ENCODE data around the gene ZNF750. TPM values are rescaled to one million over a fixed set of nuclear protein-coding genes. Genes with fewer than 3 reads are reported as not detected.

ZNF750 gene
- total RNA-seq, 1 experiment from 2014 or later: not detected

GRCh38 chr17:82804442-82805191 is 35.2 kb downstream of the ZNF750 start:
- in situ Hi-C loops (cut with HindIII; ENCODE audit: low sequenced_read_pairs): no loop called here
- DNase-seq (ENCODE audit: low spot score): peak; percentile 41

DNA sequence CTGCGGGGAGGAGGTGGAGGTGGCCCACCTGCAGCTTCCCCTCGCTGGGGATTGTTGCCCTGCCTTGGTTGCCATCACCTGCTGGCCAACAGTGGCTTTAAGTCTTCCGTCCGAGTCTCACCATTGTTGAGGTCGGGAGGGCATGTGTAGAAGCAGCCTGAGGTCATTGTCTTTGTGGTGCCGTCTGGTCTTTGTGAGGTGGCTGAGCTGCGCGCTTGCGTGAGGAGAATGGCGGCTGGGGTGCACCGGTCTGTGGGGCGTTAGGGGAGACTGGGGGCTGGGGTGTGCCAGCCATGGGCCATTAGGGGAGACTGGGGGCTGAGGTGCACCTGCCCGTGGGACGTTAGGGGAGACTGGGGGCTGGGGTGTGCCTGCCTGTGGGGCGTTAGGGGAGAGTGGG is 36.2 kb downstream of the ZNF750 start:
- in situ Hi-C loops (cut with HindIII; ENCODE audit: low sequenced_read_pairs): no loop called here
- DNase-seq (ENCODE audit: low spot score): no peak

DNA sequence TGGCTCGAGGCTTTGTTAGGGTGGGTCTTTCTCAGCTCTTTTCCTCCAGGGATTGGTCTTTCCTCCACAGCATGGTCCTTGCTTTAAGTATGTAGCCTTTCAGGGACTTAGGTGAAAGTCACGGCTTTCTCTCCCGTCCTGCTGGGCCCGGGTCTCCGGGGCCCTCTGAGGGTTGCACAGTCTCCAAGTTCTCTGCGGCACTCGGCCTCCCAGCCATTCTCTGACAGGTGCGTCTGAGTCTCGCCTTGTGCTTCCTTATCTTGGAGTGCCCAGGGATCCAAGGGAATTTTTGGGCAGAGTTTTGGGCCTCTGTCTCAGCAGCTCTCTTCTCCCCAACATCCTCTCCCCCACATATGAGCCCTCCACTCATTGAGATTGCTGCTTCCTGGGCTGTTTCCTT is 36.6 kb downstream of the ZNF750 start:
- no peak for DNase-seq (ENCODE audit: low spot score)
- in situ Hi-C loops (cut with HindIII; ENCODE audit: low sequenced_read_pairs): no loop called here

DNA sequence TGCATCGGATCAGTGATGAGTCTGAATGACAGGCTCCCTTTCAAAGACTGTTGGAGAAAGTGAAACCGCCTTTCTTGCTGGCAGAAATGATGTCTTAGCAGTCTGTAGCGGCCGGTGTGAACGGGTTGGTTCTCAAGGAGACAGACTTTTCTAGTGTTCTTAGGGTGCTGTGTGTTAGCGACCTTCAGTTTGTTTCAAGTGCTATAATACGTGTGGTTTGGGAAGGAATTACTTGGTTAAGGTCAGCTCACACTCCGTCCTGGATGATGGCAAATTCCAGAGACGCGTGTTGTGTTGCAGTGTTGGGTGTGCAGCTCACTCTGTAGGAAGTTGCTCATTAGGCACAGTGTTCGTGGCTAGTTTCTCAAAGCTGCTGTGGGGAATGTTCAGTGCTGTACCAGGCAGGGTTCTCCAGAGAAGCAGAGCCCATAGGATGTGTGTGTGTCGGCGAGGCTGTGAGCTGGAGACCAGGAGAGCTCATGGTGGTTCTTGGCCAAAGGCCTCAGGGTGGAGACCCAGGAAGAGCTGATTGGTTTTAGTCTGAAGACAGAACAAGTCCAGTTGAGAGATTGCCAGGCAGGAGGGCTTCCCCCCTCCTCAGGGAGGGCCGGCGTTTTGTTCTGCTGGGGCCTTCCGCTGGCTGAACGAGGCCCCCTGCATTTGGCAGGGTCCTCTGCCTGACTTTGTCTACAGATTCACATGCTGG is 37.6 kb downstream of the ZNF750 start:
- no peak for DNase-seq (ENCODE audit: low spot score)
- in situ Hi-C loops (cut with HindIII; ENCODE audit: low sequenced_read_pairs): no loop called here

DNA sequence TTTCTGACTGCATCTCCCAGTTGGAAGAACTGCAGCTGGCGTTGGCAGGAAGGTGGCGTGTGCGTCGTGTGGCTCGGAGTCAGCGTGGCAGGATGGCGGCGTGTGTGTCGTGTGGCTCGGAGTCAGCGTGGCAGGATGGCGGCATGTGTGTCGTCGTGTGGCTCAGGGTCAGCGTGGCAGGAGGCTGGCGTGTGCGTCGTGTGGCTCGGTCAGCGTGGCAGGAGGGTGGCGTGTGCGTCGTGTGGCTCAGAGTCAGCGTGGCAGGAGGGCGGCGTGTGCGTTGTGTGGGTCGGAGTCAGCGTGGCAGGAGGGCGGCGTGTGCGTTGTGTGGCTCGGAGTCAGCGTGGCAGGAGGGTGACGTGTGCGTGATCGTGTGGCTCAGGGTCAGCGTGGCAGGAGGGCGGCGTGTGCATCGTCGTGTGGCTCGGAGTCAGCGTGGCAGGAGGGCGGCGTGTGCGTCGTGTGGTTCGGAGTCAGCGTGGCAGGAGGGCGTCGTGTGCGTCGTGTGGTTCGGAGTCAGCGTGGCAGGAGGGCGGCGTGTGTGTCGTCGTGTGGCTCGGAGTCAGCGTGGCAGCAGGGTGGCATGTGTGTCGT is 38.3 kb downstream of the ZNF750 start:
- DNase-seq (ENCODE audit: low spot score): no peak
- in situ Hi-C loops (cut with HindIII; ENCODE audit: low sequenced_read_pairs): no loop called here

DNA sequence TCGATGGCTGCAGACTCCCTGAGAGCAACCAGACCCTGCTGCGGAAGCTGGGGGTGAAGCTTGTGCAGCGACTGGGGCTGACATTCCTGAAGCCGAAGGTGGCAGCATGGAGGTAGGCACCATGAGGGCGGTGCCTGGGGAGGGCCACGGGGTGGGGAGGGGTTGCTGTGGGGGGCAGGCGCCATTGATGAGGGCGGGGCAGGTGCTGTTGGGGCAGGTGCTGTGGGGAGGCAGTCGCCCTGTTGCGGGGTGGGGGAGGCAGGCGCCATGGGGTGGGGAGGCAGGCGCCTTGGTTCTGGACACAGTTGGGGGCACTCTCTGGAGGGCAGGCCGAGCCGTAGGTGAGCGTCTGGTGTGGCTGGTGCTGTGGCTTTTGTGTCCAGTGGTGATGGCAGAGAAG is 38.9 kb downstream of the ZNF750 start:
- in situ Hi-C loops (cut with HindIII; ENCODE audit: low sequenced_read_pairs): no loop called here
- DNase-seq (ENCODE audit: low spot score): no peak

DNA sequence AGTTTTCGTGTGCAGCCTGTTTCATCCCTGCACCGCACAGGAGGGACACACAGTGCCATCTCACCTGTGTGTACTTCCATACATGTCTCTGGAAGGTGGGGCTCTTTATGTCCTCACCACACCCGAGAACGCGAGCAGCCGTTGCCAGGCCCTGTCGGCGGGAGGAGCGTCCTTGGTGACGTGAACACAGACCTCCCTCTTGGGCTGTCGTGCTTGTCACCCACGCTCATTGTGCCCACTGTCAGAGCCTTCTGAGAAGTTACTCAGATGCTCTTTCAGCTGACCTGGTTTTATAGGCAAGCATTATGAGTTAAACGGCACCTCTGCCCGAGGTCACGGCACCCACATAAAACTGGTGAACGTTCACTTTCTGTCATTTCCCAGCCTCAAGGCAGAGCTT is 40.2 kb downstream of the ZNF750 start:
- no peak for DNase-seq (ENCODE audit: low spot score)
- in situ Hi-C loops (cut with HindIII; ENCODE audit: low sequenced_read_pairs): no loop called here

DNA sequence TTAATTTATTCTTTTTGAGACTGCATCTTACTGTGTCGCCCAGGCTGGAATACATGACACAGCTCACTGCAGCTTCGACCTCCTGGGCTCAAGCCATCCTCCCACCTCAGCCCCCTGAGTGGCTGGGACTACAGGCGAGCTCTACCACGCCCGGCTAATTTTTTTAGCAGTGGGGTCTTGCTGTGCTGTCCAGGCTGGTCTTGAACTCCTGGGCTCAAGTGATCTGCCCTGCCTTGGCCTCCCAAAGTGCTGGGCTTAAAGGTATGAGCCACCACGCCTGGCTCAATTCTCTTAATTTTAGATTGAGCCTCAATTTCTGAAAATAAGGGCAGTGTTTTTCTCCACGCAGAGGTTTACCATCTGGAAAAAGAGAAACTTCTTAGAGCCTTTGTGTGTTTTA is 41.1 kb downstream of the ZNF750 start:
- in situ Hi-C loops (cut with HindIII; ENCODE audit: low sequenced_read_pairs): no loop called here

DNA sequence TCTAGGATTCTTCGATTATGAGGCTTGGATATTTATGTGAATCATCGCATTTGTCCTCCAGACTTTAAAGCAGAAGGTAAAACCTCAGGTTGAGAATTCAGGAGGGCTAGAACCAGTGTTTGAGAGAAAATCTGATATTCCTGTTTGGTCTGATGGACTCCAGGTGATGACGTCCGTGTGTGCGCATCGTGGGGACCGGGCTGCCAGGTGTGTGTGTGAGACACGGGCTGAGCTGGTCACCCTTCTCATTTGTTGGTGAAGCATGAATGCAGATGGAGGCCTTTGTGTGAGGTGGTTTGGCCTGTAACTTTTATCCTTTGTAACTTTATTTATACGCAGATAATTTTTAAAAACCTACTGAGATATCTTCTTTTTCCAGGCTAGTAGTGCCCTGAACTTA is 42.8 kb downstream of the ZNF750 start:
- no peak for DNase-seq (ENCODE audit: low spot score)
- in situ Hi-C loops (cut with HindIII; ENCODE audit: low sequenced_read_pairs): no loop called here

More for the DNA sequence above, 41.1 kb downstream of the ZNF750 start:
- no peak for DNase-seq (ENCODE audit: low spot score)

DNA sequence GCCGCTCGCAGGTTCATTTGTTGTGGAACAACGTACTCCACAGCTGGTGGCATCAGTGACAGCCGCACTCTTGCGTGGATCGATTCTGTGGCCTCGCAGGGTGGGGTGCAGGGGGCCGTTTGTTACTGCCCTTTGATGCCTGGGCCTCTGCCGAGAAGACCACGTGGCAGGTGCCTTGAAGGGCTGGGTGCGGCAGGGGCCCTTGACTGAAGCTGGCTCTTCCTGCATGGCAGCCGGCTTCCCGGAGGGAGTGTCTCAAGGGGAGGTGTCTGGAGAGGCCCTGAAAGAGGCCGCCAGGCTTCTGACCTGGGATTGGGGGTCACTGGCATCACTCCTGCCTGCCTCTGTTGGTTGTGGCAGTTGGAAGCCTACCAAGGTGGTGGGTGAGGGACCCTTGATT is 44.2 kb downstream of the ZNF750 start:
- in situ Hi-C loops (cut with HindIII; ENCODE audit: low sequenced_read_pairs): no loop called here
- no peak for DNase-seq (ENCODE audit: low spot score)

- DNase-seq (ENCODE audit: low spot score): no peak
- in situ Hi-C loops (cut with HindIII; ENCODE audit: low sequenced_read_pairs): no loop called here
Measured at GRCh38 chr17:82794781-82795482, 44.9 kb downstream of the ZNF750 start.

DNA sequence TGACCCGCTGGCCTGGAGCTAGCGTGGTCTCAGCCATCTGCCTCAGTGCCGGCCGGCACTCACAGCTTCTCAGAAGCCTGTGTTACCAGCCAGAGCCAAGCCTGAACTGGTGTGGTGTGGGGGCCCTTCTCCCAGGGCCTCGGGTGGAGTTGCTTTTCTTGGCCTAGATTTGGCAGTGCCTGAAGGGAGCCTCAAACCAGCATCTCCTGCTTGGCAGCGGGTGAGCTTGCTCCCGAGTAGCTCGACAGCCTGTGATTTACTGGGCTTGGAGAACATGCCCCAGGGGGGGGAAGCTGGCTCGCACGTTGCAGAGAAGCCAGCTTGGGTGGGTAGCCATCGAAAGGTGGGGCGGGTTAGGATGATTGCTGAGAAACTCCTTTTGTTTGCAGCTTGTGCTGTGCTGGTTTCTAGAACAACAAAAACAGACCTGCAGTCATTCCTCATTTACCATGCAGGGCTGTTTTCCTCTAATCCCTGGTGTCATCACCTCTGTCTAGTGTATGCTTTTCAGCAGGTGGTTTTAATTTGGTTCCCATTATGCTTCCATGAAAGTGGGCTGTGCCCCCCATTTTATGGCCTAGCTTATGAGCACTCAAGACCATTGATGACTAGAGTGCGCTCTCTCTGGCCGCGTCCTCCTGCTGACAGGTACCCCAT is 45.7 kb downstream of the ZNF750 start:
- DNase-seq (ENCODE audit: low spot score): peak; percentile 75
- in situ Hi-C loops (cut with HindIII; ENCODE audit: low sequenced_read_pairs): no loop called here

GRCh38 chr17:82791532-82791931 is 48.3 kb downstream of the ZNF750 start:
- in situ Hi-C loops (cut with HindIII; ENCODE audit: low sequenced_read_pairs): no loop called here
- DNase-seq (ENCODE audit: low spot score): no peak

GRCh38 chr17:82790391-82790790 is 49.4 kb downstream of the ZNF750 start:
- in situ Hi-C loops (cut with HindIII; ENCODE audit: low sequenced_read_pairs): no loop called here
- no peak for DNase-seq (ENCODE audit: low spot score)

DNA sequence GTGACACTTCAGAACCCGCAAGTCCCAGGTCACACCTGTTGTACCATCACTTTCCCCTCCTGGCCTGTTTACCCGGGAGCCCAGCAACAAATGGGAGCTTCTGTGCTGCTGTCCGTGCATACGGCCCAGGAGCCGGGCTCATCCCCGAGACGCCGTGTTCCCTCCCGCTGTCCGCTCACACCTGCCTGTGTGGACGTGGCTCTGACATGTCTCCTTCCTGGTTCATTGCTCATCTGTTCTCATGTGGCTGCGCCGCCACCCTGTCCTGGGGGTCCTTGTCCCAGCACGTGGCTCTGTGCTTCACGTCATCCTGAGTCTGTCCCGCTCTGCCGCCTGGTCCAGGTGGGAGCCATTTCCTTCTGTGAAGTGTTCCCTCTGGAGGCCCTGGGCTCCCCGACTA is 50.0 kb downstream of the ZNF750 start:
- in situ Hi-C loops (cut with HindIII; ENCODE audit: low sequenced_read_pairs): no loop called here
- no peak for DNase-seq (ENCODE audit: low spot score)

GRCh38 chr17:82789051-82789592 is 50.7 kb downstream of the ZNF750 start:
- DNase-seq (ENCODE audit: low spot score): no peak
- in situ Hi-C loops (cut with HindIII; ENCODE audit: low sequenced_read_pairs): no loop called here

GRCh38 chr17:82788206-82789001 is 51.4 kb downstream of the ZNF750 start:
- in situ Hi-C loops (cut with HindIII; ENCODE audit: low sequenced_read_pairs): no loop called here
- DNase-seq (ENCODE audit: low spot score): no peak

DNA sequence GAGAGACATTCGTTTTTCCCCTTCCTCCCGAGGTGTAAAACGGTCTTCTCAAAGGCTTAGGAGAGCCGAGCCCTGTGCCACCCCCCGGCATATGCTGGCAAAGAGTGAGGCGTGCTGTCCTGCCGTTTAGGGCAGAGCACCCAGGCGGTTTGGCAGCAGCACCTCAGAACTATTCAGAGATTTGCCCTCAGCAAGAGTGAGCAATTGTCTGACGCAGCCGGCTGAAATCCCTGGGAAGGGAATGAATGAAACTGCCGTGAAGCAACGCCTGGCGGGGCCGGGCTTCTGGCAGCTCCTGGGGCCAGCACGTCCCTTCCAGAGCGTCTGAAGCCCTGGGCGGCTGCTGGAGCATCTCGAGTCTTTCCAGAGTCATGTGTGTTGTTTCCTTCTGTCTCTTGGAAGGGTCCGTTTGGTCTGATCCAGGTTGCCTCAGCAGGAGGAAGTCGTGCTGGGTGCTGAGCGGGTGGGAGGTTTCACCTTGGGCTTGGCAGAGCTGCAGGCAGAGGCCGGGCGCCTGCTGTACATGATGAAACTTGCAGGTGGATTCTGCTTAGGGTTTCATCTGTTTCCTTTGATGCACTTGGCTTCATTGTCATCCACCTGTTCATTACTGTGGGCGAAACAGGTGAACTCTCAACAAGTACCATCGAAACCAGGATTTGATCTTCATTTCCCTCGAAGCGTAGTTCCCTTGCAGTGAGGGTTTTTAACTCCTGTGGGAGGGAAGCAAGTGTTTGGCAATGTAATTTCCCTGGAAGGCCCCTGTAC is 52.6 kb downstream of the ZNF750 start:
- peak; percentile 65 for DNase-seq (ENCODE audit: low spot score)
- in situ Hi-C loops (cut with HindIII; ENCODE audit: low sequenced_read_pairs): no loop called here

Data from G401 (cell line).